Endothelial cell of umbilical vein (primary cell): Measurements from ENCODE around the gene LRCH1. TPM values are rescaled to one million over a fixed set of nuclear protein-coding genes. Genes with fewer than 3 reads are reported as not detected.

Source experiments
- BruUV-seq: library from RNA; stranded (reverse); fragments of 400-500 nt; replicated peaks from 2 replicates; lab custom pipeline; 2021; lab: Mats Ljungman, UMichigan
- CTCF ChIA-PET: fragments of 300-600, 350-600 bp; sonication (Branson Sonifier 250); formaldehyde crosslinking; loops from one replicate; lab custom pipeline; 2021; ENCODE audit warnings: antibody characterized with exemption, inconsistent platforms; lab: Charles Lee
- POLR2A ChIA-PET: fragments of 300-600, 350-600 bp; sonication (Branson Sonifier 250); formaldehyde crosslinking; loops from one replicate; lab custom pipeline; 2021; ENCODE audit warnings: antibody characterized with exemption, inconsistent platforms; lab: Charles Lee
- DNase-seq: peaks from one replicate; pipeline ENCODE4 v3.0.0-alpha.2; 2011; ENCODE audit warnings: low read depth, low spot score
- FAIRE-seq: peaks from 2 replicates; lab custom pipeline; 2011; peaks lifted over from hg19 to GRCh38; lab: Jason Lieb, UNC
- H2AFZ ChIP-seq: 2 replicates; pipeline ENCODE4 v1.6.0; 2012; ENCODE audit warnings: low read depth, low read length, control low read depth, inconsistent platforms
- H3K27ac ChIP-seq: 2 replicates; pipeline ENCODE4 v1.5.1; 2011; ENCODE audit warnings: low read depth, mild to moderate bottlenecking, control low read depth, low read length, moderate library complexity; ENCODE audit not compliant: insufficient read depth
- H3K27me3 ChIP-seq, 2 experiments: 2 replicates each; pipeline versions ENCODE4 v1.6.0 to v1.6.1; 2011; ENCODE audit warnings: low read length in 2 of 2, mixed read lengths in 1 of 2; ENCODE audit not compliant: control insufficient read depth in 2 of 2, insufficient read depth in 2 of 2
- H3K36me3 ChIP-seq, 2 experiments: 2 replicates in 1 of 2; 3 replicates in 1 of 2; pipeline ENCODE4 v1.5.1; 2011; ENCODE audit warnings: low read length in 2 of 2, mild to moderate bottlenecking in 1 of 2, moderate library complexity in 1 of 2; ENCODE audit not compliant: control insufficient read depth in 2 of 2, insufficient read depth in 2 of 2; ENCODE audit errors: extremely low read depth in 1 of 2
- H3K4me1 ChIP-seq: 3 replicates; pipeline ENCODE4 v1.5.1; 2011; ENCODE audit warnings: mild to moderate bottlenecking, low read length; ENCODE audit not compliant: control insufficient read depth, insufficient read depth; ENCODE audit errors: extremely low read depth
- H3K4me2 ChIP-seq: 2 replicates; pipeline ENCODE4 v1.6.1; 2011; ENCODE audit warnings: low read length, control low read depth, mixed read lengths; ENCODE audit not compliant: insufficient read depth
- H3K4me3 ChIP-seq, 3 experiments: fragments of 200-600 bp in 1 of 3; sonication (generic), shearing (Covaris generic) in 1 of 3; replicated peaks in 1 of 3; 2 replicates each; pipeline ENCODE4 v1.5.1; 2011 to 2016; ENCODE audit warnings: control low read depth in 3 of 3, low read length in 3 of 3, mild to moderate bottlenecking in 2 of 3, inconsistent platforms in 1 of 3, low read depth in 1 of 3, moderate library complexity in 1 of 3; ENCODE audit not compliant: insufficient read depth in 1 of 3
- H3K79me2 ChIP-seq: 2 replicates; pipeline ENCODE4 v1.6.0; 2012; ENCODE audit warnings: low read length, inconsistent platforms; ENCODE audit not compliant: control insufficient read depth, insufficient read depth
- H3K9ac ChIP-seq: replicated peaks from 2 replicates; pipeline ENCODE3; 2011; ENCODE audit warnings: low read length, control low read depth; ENCODE audit not compliant: insufficient read depth; ENCODE audit errors: extremely low read depth
- H3K9me1 ChIP-seq: replicated peaks from 3 replicates; pipeline ENCODE4 v1.6.0; 2011; ENCODE audit warnings: mild to moderate bottlenecking, low read length; ENCODE audit not compliant: control insufficient read depth, insufficient read depth; ENCODE audit errors: extremely low read depth
- H3K9me3 ChIP-seq: replicated peaks from 2 replicates; pipeline ENCODE4 v1.5.1; 2012; ENCODE audit warnings: low read length, inconsistent platforms; ENCODE audit not compliant: control insufficient read depth, insufficient read depth
- H4K20me1 ChIP-seq: replicated peaks from 2 replicates; pipeline ENCODE3; 2011; ENCODE audit warnings: mild to moderate bottlenecking, low read length; ENCODE audit not compliant: control insufficient read depth, insufficient read depth; ENCODE audit errors: extremely low read depth
- CTCF ChIP-seq, 2 donors: IDR thresholded peaks; 1 replicate in 1 of 2; 2 replicates in 1 of 2; pipeline ENCODE4 v1.5.1; 2011; ENCODE audit warnings: low read length in 2 of 2, mild to moderate bottlenecking in 2 of 2, moderate library complexity in 2 of 2, control low read depth in 1 of 2, inconsistent platforms in 1 of 2, low read depth in 1 of 2; ENCODE audit not compliant: insufficient read depth in 1 of 2; ENCODE audit errors: extremely low read depth in 1 of 2
- EZH2 ChIP-seq: IDR thresholded peaks from 2 replicates; pipeline ENCODE4 v1.6.1; 2012; ENCODE audit warnings: borderline replicate concordance, low read depth, mild to moderate bottlenecking, moderate library complexity, low read length, inconsistent platforms; ENCODE audit not compliant: severe bottlenecking
- FOS ChIP-seq: IDR thresholded peaks from 2 replicates; pipeline ENCODE4 v1.6.1; 2011; ENCODE audit warnings: mild to moderate bottlenecking, low read length, moderate library complexity, borderline replicate concordance; ENCODE audit not compliant: insufficient read depth
- GATA2 ChIP-seq: IDR thresholded peaks from 2 replicates; pipeline ENCODE4 v1.7.0; 2011; ENCODE audit warnings: low read depth, mild to moderate bottlenecking, moderate library complexity, mixed read lengths, low read length; ENCODE audit not compliant: insufficient read length, insufficient read depth
- JUN ChIP-seq: IDR thresholded peaks from 2 replicates; pipeline ENCODE4 v1.6.1; 2011; ENCODE audit warnings: borderline replicate concordance, low read depth; ENCODE audit not compliant: insufficient read length, insufficient read depth
- MAX ChIP-seq: IDR thresholded peaks from 2 replicates; pipeline ENCODE4 v1.6.1; 2011; ENCODE audit not compliant: insufficient read depth, insufficient read length
- MYC ChIP-seq: IDR thresholded peaks from one replicate; pipeline ENCODE4 v1.6.1; 2011; ENCODE audit warnings: mild to moderate bottlenecking, low read depth, low read length
- POLR2A ChIP-seq: IDR thresholded peaks from 2 replicates; pipeline ENCODE4 v1.6.1; 2012; ENCODE audit warnings: low read depth, mild to moderate bottlenecking, control low read depth, low read length
- POLR2AphosphoS5 ChIP-seq: IDR thresholded peaks from 2 replicates; pipeline ENCODE4 v1.6.1; 2012; ENCODE audit warnings: low read depth, mild to moderate bottlenecking, control low read depth, low read length, moderate library complexity; ENCODE audit not compliant: insufficient read depth
- dilution Hi-C: fragments of 300-500 bp; cut with MboI; formaldehyde crosslinking; loops from one replicate; pipeline ENCODE4 v1.15.0; 2019; ENCODE audit warnings: low sequenced_read_pairs; ENCODE audit not compliant: extremely low pct_ligation_motif_present
- intact Hi-C: fragments of 100-400 bp; cut with micrococcal nuclease; formaldehyde crosslinking; loops from one replicate; pipeline ENCODE4 v1.10.0; 2022
- polyA plus RNA-seq, 4 experiments: library from polyadenylated mRNA; depleted of rRNA in 3 of 4; stranded (reverse) in 3 of 4; unstranded in 1 of 4; fragments of >200 nt; gene quantifications; 2 replicates each; pipeline versions ENCODE4 v1.2.1 to v1.2.3, GENCODE V29; 2011 to 2012; ENCODE audit warnings: missing spikeins in 1 of 4
- total RNA-seq: library from RNA; stranded (reverse); gene quantifications from 2 replicates; pipeline ENCODE4 v1.2.3, GENCODE V29; 2021

The LRCH1 gene
- total and polyA plus RNA-seq, 2 donors (not counting 3 experiments of a cell fraction or from before 2014, with no cell fraction given): 5.4 to 16.5 TPM

- no peaks in the 10 kb centered on the region for H3K9me3 ChIP-seq
- no peak overlapping the region for H3K4me3 ChIP-seq
- H3K27me3 ChIP-seq: no peaks in the 10 kb centered on the region
- H2AFZ ChIP-seq: no peak overlapping the region
- dilution Hi-C loops: no loop called here
- peak; percentile 49 for DNase-seq
- H3K36me3 ChIP-seq: no peaks in the 10 kb centered on the region
- intact Hi-C loops: no loop called here
- no peak overlapping the region for H3K9ac ChIP-seq
- CTCF ChIA-PET: interaction anchor here (1.0 to 2.0 kb wide), 5 partner anchors 13 to 46 kb away, joined by 3 to 5 read pairs (median 3); no protein-coding TSS in a partner anchor
- TF ChIP-seq JUN: peak; percentile 15
- TF ChIP-seq CTCF (IDR thresholded peaks at IDR 0.05; ENCODE audit: extremely low read depth in 1 of 2, insufficient read depth in 1 of 2, low read depth in 1 of 2, low read length in 2 of 2): no peak
- peak overlapping the region; percentile 14 for H3K4me2 ChIP-seq
- H3K4me1 ChIP-seq: peaks cover 15% of the 10 kb centered on the region
- H3K27ac ChIP-seq: no peak overlapping the region
- POLR2A ChIA-PET: no interaction called here
- no peak for FAIRE-seq
- H3K9me1 ChIP-seq: no peaks in the 10 kb centered on the region
- peaks cover 14% of the 10 kb centered on the region for H3K79me2 ChIP-seq
- peaks cover 8% of the 10 kb centered on the region for H4K20me1 ChIP-seq
- BruUV-seq: no TSS peak
Measured at GRCh38 chr13:46595136-46595884, 42.3 kb downstream of the LRCH1 start.

- Histone ChIP-seq H3K79me2 (peaks cover 16% of the 10 kb centered on the region), H3K9ac (no peak overlapping the region), H3K9me1 (no peaks in the 10 kb centered on the region), H3K4me2 (no peak overlapping the region), H3K9me3 (no peaks in the 10 kb centered on the region), H2AFZ (no peak overlapping the region), H3K4me3 (no peak overlapping the region), H3K36me3 (no peaks in the 10 kb centered on the region), H3K27ac (no peak overlapping the region), H3K27me3 (no peaks in the 10 kb centered on the region), H3K4me1 (peaks cover 20% of the 10 kb centered on the region), H4K20me1 (peaks cover 8% of the 10 kb centered on the region)
- intact Hi-C loops: no loop called here
- BruUV-seq: no TSS peak
- ChIA-PET POLR2A (no interaction called here), CTCF (interaction anchor here (1.1 to 2.0 kb wide), 5 partner anchors 11 to 125 kb away, joined by 3 to 5 read pairs (median 3); no protein-coding TSS in a partner anchor)
- DNase-seq: no peak
- TF ChIP-seq GATA2 (no peak), POLR2AphosphoS5 (no peak), MAX (no peak), MYC (no peak), FOS (no peak), JUN (no peak), CTCF (IDR thresholded peaks at IDR 0.05; ENCODE audit: extremely low read depth in 1 of 2, insufficient read depth in 1 of 2, low read depth in 1 of 2, low read length in 2 of 2) (no peak), POLR2A (no peak), EZH2 (no peak)
- dilution Hi-C loops: no loop called here
- FAIRE-seq: no peak
Measured at GRCh38 chr13:46595885-46596275, 42.9 kb downstream of the LRCH1 start.
